ENCODE measurements around the gene NEURL4. TPM values are rescaled to one million over a fixed set of nuclear protein-coding genes. Genes with fewer than 3 reads are reported as not detected.

The NEURL4 gene
- total RNA-seq: 22.1 and 25.2 TPM in 2 replicates

DNA sequence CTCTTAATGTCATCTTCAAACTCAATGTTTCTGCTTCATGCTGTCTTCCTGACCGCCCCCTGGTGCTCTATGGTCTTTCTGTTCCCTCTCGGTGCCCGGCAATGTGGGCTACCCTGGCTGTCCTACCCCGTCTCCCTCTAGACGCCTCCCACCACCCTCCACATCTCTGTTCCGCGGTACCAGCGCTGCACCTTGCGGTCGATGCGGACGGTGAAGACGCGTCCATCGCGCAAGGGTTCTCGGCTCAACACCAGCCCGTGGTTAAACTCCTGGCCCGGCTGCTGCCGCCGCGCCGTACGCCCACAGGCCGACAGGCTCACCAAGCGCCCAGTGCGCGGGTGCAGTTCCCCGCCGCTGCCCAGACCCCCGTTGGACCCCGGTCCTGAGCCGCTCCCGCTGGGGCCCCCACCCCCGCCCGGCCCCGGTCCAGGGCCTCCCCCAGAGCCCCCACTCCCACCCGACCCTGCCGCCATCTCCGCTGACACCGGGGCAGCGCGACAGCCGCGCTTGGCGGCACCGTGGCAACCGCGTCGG is at the start of gene NEURL4:
Gene NEURL4, minus strand, starts transcription at position 496 of the 534 bp plus-strand sequence. Its CDS starts 23 bp downstream, at position 473.

DNA sequence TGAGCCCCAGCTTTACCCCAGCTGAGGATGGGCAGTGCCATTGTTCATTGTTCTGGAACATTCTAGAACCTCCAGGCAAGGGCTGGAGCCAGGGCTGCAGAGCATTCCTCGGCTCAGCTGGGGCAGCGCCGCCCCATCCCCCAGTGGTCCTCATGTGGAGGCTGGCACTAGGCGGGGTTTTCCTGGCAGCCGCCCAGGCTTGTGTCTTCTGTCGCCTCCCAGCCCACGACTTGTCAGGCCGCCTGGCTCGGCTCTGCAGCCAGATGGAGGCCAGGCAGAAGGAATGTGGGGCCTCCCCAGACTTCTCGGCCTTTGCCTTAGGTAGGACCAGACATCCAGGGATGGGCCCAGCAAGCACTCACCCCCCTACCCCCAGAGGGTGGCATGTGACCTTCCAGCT is 25.9 kb upstream of the NEURL4 start, which contains the start of gene TMEM95:
Gene TMEM95, plus strand, starts transcription at position 104 of the 400 bp plus-strand sequence. Its CDS starts 49 bp downstream, at position 153.

DNA sequence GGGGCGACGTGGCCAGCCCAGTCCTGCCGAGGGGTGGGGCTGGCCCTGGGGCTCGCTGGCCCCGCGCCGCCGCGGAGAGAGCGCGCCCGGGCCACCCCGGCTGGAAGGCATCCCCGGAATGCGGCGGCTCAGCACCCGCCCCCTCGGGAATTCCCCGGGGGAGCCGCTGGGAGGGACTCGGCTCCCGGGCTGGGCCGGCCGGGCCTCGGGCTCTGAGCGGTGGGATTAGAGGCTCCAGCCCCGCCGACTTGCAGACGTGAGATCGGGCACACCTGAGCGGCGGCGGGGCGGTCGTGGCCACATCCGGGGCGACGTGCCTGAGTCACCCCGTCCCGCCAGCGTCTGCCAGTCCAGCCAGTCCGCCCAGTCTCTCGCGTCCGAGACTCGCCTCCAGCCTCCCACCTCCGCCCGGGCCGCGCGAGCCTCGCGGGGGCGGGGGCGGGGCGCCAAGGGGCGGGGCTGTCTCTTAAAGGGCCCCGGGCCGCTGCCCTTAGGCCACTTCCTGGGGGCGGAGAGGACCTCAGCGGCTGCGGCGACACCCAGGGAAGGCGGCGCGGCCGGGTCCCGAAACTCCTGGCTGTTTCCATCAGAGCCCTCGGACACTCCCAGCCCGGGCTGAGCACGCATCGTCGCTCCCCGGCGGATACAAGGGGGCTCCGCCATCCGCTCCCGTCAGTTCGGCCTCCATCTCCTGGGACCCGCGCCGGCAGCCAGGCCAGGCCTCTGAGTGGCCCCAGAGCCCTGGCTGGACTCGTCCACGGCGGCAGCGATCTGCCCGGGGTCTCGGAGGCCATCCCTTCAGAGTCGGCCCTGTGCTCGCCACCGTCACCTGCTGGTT is 22.7 kb upstream of the NEURL4 start, which contains the start of gene KCTD11:
Gene KCTD11, plus strand, starts transcription at position 498 of the 838 bp plus-strand sequence.

DNA sequence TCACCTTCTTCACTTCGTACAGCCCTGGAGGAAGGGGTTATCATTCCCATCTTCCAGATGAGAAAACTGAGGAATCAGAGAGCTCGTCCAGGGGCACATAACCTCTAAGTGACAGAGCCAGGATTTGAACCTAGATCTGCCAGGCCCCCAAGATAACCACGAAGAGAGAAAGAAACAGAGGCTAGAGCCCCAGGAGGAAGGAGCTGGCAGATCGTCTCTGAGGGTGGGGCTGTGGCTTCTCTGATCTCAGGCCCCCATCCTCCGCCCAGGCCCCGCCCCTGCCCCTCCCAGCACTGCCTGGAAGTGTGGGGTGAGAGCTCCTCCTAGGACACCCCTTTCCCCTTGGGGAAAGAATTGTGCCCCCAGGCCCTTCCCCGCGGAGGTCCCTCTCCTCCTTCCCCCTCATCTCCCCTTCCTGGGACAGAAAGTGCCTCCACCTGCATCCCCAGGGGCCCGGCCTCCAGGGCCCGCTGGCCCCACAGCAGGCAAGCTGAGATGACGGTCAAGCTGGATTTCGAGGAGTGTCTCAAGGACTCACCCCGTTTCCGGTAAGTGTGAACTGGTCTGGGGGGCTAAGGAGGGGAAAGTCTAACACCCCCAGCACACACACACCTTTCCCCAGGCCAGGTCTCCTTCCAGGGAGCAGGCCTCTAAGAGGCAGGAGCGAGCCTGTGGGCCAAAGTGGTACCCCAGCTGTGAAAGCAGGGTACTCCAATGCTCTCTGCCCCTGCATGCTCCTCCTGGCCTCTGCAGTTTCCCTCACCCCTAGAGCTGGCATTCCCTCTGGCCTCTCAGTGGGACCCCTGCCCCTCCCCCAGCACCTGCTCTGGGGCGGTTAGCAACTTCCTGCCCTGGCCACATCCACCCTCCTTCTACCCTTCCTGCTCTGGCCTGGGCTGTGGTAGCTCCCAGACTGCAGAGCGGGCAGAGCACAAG is 7.4 kb upstream of the NEURL4 start, which contains the start of gene ACAP1:
Gene ACAP1, plus strand, starts transcription at position 290 of the 936 bp plus-strand sequence. Its CDS starts 206 bp downstream, at position 496.

DNA sequence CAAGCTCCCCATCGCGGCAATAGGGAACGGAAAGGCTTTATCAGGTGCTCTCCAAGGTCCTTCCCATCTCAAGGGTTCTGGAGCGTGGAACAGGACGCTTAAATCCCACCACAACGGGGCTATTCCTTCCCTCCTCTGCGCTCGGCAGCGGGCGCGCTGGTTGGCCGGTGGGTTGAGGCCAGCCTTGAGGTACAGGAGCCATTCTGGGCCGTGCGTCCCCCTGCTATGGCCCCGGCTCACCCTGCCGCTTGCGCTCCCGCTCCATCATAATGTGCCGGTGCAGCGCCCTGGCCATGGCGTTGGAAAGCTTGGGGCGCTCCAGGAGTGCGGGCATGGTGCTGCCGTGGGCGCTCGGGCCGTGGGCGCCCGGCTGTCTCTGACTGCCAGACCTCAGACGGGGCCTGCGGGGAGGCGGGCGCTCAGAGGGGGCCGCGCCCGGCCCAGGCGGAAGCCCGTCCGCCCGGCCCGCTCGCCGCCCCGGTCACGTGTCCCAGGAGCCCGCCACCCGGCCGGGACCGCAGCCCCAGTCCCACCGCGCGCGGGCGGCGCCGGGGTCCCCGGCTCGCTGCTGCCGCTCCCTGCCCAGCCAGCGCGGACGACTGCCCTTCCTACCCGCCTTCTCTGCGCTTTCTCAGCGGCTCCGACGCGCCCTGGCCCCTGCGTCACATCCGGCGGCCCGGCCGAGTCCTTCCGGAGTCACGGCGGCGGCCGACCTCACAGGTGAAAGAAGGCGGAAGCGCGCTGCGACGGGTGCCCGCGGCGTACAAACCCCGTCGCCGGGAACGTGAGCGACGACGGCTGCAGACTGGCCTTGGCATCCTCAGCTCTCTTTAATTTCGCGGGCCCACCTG is 14.2 kb downstream of the NEURL4 start, which contains the start of gene GPS2:
Gene GPS2, minus strand, starts transcription at position 642 of the 851 bp plus-strand sequence. Its CDS starts 308 bp downstream, at position 334.

DNA sequence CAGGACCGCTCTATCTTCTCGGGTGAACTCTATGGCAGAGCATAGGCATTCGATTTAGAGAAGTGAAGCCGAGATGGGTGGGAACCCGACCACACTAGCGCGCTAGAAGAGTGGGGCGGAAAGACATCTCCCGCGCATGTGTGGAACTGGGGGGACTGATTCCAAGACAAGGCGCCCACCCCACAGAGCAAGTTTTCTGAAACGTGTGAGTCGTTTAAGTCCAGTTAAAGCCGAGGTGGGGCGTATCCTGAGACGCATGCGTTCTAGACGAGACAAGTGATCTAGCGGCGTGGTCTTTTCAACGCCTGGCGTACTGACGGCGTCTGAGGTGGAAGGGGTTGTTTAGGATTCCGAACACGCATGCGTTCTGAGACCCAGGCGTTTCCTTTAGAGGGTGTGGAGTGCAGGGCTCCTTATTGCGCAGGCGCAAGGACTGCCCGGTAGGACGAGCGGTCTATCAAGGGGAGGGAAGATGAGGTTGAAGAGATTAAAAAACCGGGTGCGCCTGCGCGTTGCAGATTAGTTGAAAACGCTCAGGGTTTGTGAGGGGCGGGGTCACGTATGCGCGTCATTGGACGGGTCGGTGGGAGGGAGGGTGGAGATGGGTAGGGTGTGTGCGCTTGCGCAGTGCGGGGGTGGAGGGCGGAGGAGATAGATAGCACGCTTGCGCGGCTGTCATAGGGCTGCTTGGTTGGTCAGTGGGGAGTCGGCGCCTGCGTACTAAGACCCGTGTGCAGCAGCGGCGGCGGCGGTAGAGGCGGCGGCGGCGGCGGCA is 22.0 kb downstream of the NEURL4 start, which contains the start of gene EIF5A:
Gene EIF5A, plus strand, starts transcription at position 718 of the 775 bp plus-strand sequence. CDS start 2,008 bp downstream, outside the sequence.

DNA sequence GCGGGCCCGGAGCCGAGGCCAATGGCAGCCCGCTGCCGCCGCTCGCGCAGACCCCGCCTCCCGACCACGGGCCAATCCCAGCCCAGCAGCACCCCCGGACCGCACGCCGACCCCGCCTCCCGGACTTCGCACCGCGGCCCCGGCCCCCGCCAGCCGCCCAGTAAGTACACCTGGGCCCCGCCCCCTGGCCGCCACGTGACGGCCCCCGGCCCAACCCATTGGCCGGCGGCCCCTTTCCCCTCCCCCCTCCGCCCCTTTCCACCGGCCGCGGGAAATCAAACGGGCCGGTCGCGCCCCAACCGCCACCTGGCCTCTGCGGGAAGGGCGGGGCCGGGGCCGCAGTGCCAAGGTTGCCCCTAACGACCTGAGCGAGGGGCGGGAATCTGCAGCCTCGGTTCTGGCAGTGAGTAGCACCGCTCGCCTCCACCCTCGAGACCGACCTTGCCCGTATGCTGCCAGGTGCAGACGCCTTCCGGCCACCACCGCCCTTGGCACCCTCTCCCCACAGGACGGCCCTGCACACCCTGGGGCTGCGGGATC is 34.5 kb downstream of the NEURL4 start, which contains the start of gene YBX2:
Gene YBX2, minus strand, starts transcription at position 26 of the 540 bp plus-strand sequence. CDS start 139 bp downstream, outside the sequence.

DNA sequence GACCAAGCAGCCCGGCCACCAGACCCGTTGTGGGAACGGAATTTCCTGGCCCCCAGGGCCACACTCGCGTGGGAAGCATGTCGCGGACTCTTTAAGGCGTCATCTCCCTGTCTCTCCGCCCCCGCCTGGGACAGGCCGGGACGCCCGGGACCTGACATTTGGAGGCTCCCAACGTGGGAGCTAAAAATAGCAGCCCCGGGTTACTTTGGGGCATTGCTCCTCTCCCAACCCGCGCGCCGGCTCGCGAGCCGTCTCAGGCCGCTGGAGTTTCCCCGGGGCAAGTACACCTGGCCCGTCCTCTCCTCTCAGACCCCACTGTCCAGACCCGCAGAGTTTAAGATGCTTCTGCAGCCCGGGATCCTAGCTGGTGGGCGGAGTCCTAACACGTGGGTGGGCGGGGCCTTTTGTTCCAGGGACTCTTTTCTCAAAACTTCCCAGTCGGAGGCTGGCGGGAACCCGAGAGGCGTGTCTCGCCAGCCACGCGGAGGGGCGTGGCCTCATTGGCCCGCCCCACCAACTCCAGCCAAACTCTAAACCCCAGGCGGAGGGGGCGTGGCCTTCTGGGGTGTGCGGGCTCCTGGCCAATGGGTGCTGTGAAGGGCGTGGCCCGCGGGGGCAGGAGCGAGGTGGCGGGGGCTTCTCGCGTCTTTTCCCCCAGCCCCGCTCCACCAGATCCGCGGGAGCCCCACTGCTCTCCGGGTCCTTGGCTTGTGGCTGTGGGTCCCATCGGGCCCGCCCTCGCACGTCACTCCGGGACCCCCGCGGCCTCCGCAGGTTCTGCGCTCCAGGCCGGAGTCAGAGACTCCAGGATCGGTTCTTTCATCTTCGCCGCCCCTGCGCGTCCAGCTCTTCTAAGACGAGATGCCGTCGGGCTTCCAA is 47.8 kb downstream of the NEURL4 start, which contains the start of gene SLC2A4:
Gene SLC2A4, plus strand, starts transcription at position 645 of the 879 bp plus-strand sequence. Its CDS starts 217 bp downstream, at position 862.

Small RNA genes within 50 kb of the gene (small RNA-seq; reads per million reads assigned to genes)
- not detected for gene AC026954.2 (ENCODE audit: low replicate concordance)
- gene RF00019 (ENCODE audit: low replicate concordance): not detected

Other genes starting within 250 kb of the NEURL4 start
- gene CLEC10A, start 249.1 kb downstream of the NEURL4 start, total RNA-seq: not detected in 2 replicates
- gene ASGR2, start 214.5 kb downstream of the NEURL4 start, total RNA-seq: not detected in 2 replicates
- gene ASGR1, start 150.0 kb downstream of the NEURL4 start, total RNA-seq: 0.86 and 1.5 TPM in 2 replicates
- gene DLG4, start 109.5 kb downstream of the NEURL4 start, total RNA-seq: 17.7 and 22.3 TPM in 2 replicates
- gene ACADVL, start 109.4 kb downstream of the NEURL4 start, total RNA-seq: 126 and 188 TPM in 2 replicates
- 82.8 and 90.8 TPM in 2 replicates for gene DVL2, start 94.8 kb downstream of the NEURL4 start, total RNA-seq
- 46.1 and 64.1 TPM in 2 replicates for gene PHF23, start 89.9 kb downstream of the NEURL4 start, total RNA-seq
- 124 and 548 TPM in 2 replicates for gene GABARAP, start 86.9 kb downstream of the NEURL4 start, total RNA-seq
- 38.7 and 47.4 TPM in 2 replicates for gene CTDNEP1, start 77.6 kb downstream of the NEURL4 start, total RNA-seq
- gene ELP5, start 77.1 kb downstream of the NEURL4 start, total RNA-seq: 27.4 and 44.0 TPM in 2 replicates
- gene CLDN7, start 66.9 kb downstream of the NEURL4 start, total RNA-seq: 2.6 and 7.4 TPM in 2 replicates
- 0.22 TPM in 1 of 2 replicates, not detected in the other for gene SLC2A4, start 47.6 kb downstream of the NEURL4 start, total RNA-seq
- gene YBX2, start 34.7 kb downstream of the NEURL4 start, total RNA-seq: not detected in 2 replicates
- 599 and 1,060 TPM in 2 replicates for gene EIF5A, start 21.7 kb downstream of the NEURL4 start, total RNA-seq
- gene GPS2, start 14.0 kb downstream of the NEURL4 start, total RNA-seq: 52.5 and 65.7 TPM in 2 replicates
- 0.22 TPM in 1 of 2 replicates, not detected in the other for gene ACAP1, start 7.2 kb upstream of the NEURL4 start, total RNA-seq
- 7.2 and 7.7 TPM in 2 replicates for gene KCTD11, start 22.8 kb upstream of the NEURL4 start, total RNA-seq
- not detected in 2 replicates for gene TMEM95, start 25.8 kb upstream of the NEURL4 start, total RNA-seq
- 0.22 TPM in 1 of 2 replicates, not detected in the other for gene TNK1, start 51.8 kb upstream of the NEURL4 start, total RNA-seq
- 23.6 and 28.1 TPM in 2 replicates for gene PLSCR3, start 65.2 kb upstream of the NEURL4 start, total RNA-seq
- gene TMEM256, start 74.8 kb upstream of the NEURL4 start, total RNA-seq: 33.3 and 54.4 TPM in 2 replicates
- gene NLGN2, start 78.5 kb upstream of the NEURL4 start, total RNA-seq: 5.2 and 5.7 TPM in 2 replicates
- not detected in 2 replicates for gene SPEM1, start 91.0 kb upstream of the NEURL4 start, total RNA-seq
- not detected in 2 replicates for gene SPEM2, start 96.3 kb upstream of the NEURL4 start, total RNA-seq
- gene SPEM3, start 99.5 kb upstream of the NEURL4 start, total RNA-seq: not detected in 2 replicates
- 1.1 and 2.1 TPM in 2 replicates for gene TMEM102, start 106.1 kb upstream of the NEURL4 start, total RNA-seq
- gene FGF11, start 110.2 kb upstream of the NEURL4 start, total RNA-seq: under 0.01 and 0.44 TPM in 2 replicates
- gene CHRNB1, start 115.7 kb upstream of the NEURL4 start, total RNA-seq: 2.9 and 3.3 TPM in 2 replicates
- gene ZBTB4, start 150.3 kb upstream of the NEURL4 start, total RNA-seq: 24.3 and 35.8 TPM in 2 replicates
- gene SLC35G6, start 152.1 kb upstream of the NEURL4 start, total RNA-seq: not detected in 2 replicates
- 75.7 and 125 TPM in 2 replicates for gene POLR2A, start 155.0 kb upstream of the NEURL4 start, total RNA-seq
- gene TNFSF12, start 219.7 kb upstream of the NEURL4 start, total RNA-seq: 10.2 and 10.7 TPM in 2 replicates
- 0.44 and 0.72 TPM in 2 replicates for gene TNFSF13, start 229.4 kb upstream of the NEURL4 start, total RNA-seq
- gene SENP3, start 232.6 kb upstream of the NEURL4 start, total RNA-seq: 56.9 and 109 TPM in 2 replicates